ENCODE results near the gene TMEM106C. TPM values are rescaled to one million over a fixed set of nuclear protein-coding genes. Genes with fewer than 3 reads are reported as not detected.

TMEM106C gene
- total RNA-seq, 1 experiment from 2014 or later: 195 TPM

DNA sequence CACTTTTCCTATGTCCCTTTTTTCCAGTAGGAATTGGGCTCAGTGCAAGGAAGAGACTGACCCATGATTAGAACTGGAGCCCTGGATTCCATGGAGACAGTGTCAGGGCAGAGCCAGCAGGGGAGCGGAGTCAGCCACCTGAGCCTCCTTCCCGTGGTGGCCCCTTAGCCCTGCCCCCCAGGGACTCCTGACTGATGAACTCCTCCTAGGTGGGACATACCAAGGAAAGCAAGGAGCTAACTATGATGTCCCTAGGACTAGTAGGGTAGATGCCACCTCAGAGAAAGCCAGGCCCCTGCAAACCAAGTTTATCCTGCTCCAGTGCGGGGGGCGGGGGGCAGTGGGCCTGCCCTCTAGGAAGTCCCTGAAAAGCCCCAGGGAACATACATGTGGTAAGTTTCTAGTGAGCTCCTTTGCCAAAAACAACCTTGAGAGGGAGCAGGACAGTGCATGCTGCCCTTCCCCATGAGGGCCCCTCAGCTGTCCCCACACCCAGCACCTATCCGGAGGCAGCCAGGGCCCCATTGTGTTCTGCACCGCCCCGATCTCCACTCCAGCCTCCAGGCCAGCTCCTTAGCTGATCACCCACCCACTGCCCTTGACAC is 47.1 kb downstream of the TMEM106C start:
- no peak for DNase-seq (ENCODE audit: extremely low read depth, low read depth)

DNA sequence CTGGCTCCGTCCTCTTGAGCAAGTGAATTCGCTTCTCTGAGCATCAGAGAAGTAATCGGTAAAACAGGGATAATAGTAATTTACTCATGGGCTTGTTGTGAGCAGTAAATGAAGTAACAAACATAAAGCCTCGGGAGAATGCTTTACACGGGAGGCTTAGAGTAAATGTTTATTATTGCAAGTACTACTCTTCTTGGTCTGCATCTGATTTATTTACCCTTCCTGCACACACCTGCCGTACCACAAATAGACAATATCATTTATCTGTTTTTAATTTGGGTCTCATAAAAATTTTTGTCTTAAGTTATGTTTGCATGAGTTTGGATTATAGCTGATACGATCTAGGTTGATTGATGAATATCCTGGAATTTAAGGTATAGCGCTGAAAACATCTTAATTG is 48.7 kb downstream of the TMEM106C start:
- no peak for DNase-seq (ENCODE audit: extremely low read depth, low read depth)

DNA sequence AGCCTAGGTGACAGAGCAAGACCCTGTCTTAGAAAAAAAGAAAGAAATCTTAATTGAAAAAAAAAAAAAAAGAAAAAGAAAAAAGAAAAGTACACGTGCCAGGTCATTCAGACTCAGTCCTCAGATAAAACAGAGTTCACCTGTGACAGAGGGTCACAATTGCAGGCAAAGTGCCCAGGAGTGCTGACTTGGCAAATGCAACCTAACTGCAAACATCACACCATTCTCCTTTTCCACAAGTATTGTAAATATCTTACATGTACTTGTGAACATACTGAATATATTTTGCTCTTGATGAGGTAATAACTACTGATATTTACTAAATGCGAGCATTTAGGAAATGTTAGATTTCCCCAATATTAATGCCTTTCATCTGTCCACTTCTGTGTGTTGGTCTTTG is 49.9 kb downstream of the TMEM106C start:
- DNase-seq (ENCODE audit: extremely low read depth, low read depth): no peak

DNA sequence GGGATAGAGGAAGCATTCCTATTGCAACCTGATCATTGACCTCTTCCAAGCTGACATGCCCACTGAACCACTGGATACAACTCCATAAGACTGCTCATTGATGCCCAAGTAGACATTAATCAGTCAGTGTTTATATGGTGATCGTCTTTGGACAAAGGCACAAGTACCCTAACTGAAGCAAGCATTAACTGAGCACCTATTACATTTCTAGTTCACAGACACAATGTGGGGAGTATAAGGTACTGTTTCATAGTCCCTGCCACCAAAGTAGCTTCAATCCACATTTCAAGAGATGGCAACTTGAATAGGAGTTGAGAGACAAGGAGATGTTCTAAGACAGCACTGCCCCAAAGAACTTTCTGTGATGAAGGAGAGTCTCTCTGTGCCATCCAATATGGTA is 51.7 kb downstream of the TMEM106C start:
- no peak for DNase-seq (ENCODE audit: extremely low read depth, low read depth)

DNA sequence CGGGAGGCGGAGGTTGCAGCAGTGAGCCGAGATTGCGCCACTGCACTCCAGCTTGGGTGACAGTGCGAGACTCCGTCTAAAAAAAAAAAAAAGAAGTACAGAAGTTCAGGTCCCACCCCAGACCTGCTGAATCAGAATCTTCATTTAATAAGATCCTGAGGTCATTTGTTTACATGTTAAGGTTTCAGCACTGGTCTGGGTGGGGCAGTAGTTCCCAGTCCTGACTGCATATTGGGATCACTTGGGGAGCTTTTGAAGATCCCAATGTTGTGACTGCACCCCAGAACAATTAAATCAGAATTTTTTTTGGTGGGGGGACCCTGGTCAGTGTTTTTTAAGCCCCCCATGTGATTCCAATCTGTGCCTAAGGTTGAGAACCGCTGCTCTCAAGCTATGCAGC is 52.6 kb downstream of the TMEM106C start:
- DNase-seq (ENCODE audit: extremely low read depth, low read depth): peak; percentile 72

DNA sequence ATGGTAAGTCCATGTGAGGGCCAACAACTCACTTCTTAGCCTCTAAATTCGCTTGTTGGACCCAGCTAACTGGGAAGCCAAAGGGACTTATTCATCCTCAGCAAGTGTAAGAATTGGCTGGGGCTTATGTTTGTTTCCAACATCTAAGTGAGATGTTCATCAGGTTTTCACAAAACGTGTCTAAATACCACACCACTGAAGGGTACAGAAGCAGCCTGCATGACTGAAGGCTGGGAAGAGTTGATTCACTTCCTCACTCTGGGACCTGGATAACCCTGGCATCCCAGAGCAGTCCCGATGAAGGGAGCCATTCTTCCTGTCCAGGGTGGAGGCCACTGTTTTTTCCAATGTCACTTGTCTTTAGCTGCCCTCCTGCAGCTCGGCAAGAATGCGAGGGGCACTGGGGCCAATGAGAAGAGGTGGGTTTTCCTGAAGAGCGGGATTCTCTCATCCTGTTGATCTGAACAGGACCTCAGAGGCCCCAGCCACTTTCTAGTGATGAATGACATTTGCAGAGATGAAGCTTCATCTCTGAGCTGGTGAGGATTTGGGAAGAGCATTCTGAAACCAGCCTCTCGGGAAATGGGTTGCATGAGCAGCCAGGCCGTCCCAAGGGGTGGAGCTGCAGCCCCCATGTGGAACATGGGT is 53.1 kb downstream of the TMEM106C start:
- DNase-seq (ENCODE audit: extremely low read depth, low read depth): peak; percentile 94

DNA sequence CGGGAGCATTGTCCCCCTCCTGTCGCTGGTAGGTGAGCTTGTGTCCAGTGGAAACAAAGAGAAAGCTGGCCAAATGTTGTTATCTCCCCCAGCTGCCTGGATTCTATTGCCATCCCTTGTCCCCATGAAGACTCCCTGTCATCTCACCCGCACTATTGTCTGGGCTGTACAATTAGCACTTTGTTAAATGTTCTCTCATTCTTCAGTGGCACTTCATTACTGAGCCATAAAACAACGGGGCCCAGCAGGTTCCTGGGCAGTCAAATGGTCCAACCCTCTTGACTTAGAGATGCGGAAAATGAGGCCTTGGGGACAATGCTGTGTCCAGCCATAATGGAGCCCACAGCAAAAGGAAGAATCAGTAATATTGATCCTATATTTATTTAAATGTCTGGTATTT is 54.1 kb downstream of the TMEM106C start:
- no peak for DNase-seq (ENCODE audit: extremely low read depth, low read depth)

DNA sequence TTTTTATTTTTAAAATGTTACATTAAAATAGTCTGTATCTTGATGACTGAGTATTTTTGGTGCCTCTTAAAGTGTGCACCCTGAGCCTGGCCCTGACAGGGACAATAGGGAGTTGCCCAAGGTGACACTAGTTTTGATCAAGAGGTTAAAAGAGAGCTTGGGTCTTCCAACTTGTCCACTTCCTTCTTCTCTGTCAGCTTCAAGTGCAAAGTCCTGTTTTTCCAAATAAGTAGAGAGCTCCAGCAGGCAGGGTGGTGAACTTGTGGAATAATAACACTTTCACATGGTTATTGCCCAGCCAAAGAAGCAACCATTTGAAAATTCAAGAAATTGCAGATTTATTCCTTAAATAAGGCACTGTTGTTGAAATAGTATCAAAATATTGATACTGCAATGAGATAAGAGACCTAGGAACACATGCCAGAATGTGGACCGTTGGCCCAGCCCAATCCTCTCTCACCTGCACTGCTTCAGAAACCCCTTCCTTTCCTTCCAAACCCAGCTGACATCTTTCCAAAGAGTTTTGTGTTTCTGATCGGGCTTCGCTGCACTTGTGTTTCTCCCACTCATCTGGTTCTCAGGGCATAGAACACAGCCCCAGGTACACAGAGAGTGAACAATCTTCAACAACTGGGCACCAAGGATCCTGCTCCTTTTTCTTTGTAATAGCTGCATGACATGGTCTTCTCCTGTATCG is 54.7 kb downstream of the TMEM106C start:
- no peak for DNase-seq (ENCODE audit: extremely low read depth, low read depth)

Other genes starting within 250 kb of the TMEM106C start
- 0.17 and 0.37 TPM in 2 replicates for gene ENDOU, start 238.1 kb upstream of the TMEM106C start, total RNA-seq (2014; rRNA removed; shearing (Covaris generic))
- 7.6 and 10.8 TPM in 2 replicates for gene RAPGEF3, start 204.7 kb upstream of the TMEM106C start, total RNA-seq (2014; rRNA removed; shearing (Covaris generic))
- 111 and 123 TPM in 2 replicates for gene SLC48A1, start 190.4 kb upstream of the TMEM106C start, total RNA-seq (2014; rRNA removed; shearing (Covaris generic))
- 16.5 and 17.2 TPM in 2 replicates for gene HDAC7, start 143.7 kb upstream of the TMEM106C start, total RNA-seq (2014; rRNA removed; shearing (Covaris generic))
- gene VDR, start 58.6 kb upstream of the TMEM106C start, total RNA-seq (2014; rRNA removed; shearing (Covaris generic)): 2.4 TPM in 2 replicates
- gene COL2A1, start 40.9 kb downstream of the TMEM106C start, total RNA-seq (2014; rRNA removed; shearing (Covaris generic)): 4.0 and 4.8 TPM in 2 replicates
- gene SENP1, start 142.5 kb downstream of the TMEM106C start, total RNA-seq (2014; rRNA removed; shearing (Covaris generic)): 27.3 and 30.2 TPM in 2 replicates
- 86.0 and 103 TPM in 2 replicates for gene PFKM, start 155.8 kb downstream of the TMEM106C start, total RNA-seq (2014; rRNA removed; shearing (Covaris generic))
- gene ASB8, start 193.9 kb downstream of the TMEM106C start, total RNA-seq (2014; rRNA removed; shearing (Covaris generic)): 20.5 and 27.2 TPM in 2 replicates
- gene CCDC184, start 220.0 kb downstream of the TMEM106C start, total RNA-seq (2014; rRNA removed; shearing (Covaris generic)): 0.45 and 1.1 TPM in 2 replicates
- not detected in 2 replicates for gene OR10AD1, start 239.7 kb downstream of the TMEM106C start, total RNA-seq (2014; rRNA removed; shearing (Covaris generic))

All from NCI-H460 (cell line).